Epidermal melanocyte (primary cell): ENCODE data around the gene SRSF6.
"Not testable (repeated sequence)": the region's sequence is repeated elsewhere in the genome, so short reads cannot be mapped to it uniquely, and the experiment has no call there.

Source experiments
- DNase-seq: peaks from one replicate; pipeline ENCODE4 v3.0.0; 2011; ENCODE audit warnings: low spot score; ENCODE audit not compliant: insufficient read length

Gene SRSF6

DNA sequence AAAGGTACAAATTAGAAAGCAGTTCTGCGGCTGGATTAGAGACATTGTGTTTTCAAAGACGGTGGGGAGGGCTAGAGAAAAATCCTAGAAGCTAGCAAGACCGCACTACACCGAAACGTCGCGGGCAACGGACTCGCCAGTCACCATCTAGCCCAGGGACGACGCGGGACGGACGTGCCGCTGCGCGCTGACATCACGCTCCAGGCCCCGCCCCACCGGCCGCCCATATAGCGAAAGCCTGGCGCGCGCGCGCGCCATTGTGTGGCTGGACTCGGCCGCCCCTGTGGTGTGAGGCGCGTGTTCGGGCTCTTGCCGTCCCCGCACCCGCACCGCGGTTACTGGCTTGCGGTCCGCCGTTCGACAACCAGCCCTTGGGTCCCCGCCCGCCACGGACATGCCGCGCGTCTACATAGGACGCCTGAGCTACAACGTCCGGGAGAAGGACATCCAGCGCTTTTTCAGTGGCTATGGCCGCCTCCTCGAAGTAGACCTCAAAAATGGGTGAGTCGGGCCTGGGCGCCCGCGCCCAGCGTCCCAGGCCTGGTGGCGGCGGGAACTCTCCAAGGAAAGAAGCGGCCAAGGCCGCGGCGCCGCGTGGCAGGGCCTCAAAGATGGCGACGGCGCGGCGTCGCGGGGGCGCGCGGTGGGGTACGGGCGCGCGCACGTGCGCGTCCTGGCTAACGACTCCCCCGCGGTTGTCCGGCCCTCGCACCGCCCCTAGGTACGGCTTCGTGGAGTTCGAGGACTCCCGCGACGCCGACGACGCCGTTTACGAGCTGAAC, at the start of gene SRSF6:
SRSF6 (plus strand) TSS at position 257 of the 782 bp plus-strand sequence; CDS start at position 395, 138 bp downstream.
- DNase-seq, result peak; percentile 82

DNA sequence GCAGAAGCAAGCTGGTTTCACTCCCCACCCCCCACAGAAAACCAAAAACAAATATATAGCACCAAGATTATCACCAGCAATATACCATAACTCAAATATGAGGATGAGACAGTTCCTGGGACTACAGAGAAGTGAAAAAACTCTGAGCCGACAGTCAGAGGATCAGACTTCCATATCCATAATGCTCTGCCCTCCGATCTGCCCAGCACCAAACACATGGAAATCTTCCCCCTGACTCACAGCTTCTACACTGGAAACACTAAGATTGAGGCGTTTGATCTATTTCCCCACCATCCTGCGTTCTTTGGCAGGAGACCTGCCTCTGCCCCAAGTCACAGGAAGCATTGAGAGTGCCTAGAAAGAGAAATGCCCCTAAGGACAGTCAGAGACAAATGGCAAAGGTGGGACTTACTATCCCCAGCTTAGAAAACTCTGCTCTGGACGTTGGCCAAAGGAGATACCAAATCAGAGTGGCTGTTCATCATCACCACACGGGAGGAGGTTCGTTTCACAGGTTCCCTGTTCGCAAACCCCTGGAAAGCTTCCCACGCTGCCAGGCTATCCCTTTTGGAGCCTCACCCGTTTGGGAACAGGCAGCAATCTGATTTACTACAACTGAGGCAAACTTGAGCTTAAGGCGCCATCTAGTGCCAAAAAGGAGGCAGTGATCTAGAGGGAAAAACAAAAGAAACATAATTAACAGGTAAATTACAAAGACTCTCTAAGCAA, 48.7 kb upstream of the SRSF6 start:
- no peak for DNase-seq

DNA sequence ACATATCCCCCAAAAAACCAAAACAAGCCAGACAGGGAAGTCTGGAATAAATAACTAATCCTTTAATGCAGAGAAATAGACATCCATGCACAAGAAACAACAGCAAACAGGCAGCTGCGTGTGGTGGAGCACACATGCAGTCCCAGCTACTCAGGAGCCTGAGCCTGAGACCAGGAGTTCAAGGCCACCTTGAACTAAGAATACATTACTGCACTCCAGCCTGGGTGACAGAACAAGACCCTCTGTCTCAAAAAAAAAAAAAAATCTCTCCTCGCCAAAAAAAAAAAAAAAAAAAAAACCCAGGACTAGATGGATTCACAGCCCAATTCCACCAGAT, 48.2 kb upstream of the SRSF6 start:
- DNase-seq, result no peak

DNA sequence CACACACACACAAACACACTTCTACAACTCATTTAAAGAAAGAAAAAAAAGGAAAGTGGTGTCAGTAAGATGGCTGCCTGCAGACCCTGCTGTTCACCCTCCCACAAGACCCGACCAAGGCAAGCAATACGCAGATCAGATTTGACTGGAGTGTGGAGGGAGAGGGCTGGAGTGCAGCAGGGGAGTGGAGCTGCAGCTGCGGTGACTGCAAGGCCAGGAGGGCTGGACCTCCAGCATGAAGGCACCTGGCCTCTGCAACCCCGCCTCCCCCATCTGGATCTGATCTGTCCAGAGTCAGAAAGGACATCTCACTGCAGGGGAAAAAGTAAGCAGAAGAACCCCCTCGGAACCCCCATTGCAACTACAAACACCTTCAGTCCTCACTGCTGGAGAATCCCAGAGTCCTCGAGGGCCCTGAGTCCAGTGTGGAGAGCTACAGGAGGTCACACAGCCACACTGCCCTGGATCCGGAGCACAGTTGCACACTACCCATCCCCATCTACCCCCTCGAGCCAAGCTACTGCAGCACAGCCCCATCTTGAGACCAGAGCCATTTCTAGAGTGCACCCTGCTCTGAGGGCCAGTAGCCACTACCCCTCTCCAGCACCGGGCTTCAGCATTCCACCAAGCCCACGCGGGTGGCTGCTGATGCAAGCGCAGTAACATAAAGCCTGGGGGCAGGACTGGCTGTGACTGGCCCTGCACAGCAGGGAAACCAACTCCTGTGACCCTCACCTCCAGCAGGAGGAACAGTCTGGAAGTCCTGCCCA, 41.9 kb upstream of the SRSF6 start:
- no peak for DNase-seq

DNA sequence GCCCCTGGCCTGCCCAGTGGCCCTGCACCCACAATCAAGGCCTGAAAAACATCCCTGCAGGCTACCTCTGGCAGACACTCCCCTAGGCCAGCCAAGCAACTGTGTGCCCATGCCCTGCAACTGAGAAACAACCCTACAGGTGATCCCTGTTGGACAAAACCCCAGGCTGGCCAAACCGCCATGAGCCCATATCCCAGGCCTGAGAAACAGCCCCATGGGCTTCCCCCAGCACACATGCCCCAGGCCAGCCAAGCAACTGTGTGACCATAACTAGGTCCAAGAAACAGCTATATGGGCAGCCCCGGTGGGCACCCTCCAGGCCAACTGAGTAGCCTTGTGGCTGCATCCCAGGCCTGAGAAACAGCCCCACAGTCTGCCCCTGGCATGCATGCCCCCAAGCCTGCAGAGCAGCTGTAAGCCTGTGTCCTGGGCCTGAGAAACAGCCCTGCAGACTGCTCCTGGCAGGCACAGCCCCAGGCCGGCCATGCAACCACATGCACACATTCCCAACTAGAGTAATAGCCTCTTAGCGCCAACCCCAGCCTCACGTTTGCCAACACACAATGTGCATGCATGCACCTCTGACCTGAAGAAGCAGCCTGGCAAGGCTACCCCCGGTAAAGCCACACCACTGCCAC, 41.0 kb upstream of the SRSF6 start:
- no peak for DNase-seq

DNA sequence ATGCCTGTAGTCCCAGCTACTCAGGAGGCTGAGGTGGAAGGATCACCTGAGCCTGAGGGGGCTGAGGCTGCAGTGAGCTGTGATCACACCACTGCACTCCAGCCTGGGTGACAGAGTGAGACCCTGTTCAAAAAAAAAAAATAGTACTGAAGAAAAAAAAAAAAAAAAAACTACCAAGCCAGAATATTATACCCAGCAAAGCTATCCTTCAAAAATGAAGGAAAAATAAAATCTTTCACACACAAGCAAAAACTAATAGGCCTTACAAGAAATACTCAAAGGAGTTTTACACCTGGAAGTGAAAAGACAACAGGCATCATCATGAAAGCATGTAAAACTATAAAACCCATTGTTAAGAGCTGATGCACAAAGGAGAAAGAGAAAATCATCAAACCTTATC, 37.5 kb upstream of the SRSF6 start:
- no peak for DNase-seq

DNA sequence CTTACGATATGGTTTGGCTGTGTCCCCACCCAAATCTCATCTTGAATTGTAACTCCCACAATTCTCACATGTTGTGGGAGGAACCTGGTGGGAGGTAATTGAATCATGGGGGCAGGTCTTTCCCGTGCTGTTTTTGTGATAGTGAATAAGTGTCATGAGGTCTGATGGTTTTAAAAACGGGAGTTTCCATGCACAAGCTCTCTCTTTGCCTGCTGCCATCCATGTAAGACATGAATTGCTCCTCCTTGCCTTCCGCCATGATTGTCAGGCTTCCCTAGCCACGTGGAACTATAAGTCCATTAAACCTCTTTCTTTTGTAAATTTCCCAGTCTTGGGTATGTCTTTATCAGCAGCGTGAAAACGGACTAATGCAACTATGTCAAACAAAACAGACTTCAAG, 36.8 kb upstream of the SRSF6 start:
- not testable (repeated sequence) for DNase-seq

DNA sequence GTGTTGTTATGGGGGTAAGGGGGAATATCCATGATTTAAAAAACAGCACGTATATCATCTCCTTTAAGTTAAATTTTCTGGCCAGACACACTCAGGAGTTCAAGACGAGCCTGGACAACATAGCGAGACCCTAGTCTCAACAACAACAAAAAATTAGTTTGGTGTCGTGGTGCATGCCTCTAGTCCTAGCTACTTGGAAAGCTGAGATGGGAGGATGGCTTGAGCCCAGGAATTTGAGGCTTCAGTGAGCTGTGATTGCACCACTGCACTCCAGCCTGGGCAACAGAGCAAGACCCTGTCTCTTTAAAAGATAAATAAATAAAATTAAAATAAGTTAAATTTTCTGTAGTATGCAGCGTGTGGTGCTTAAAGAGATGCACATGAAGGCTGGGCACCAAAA, 31.5 kb upstream of the SRSF6 start:
- DNase-seq, result no peak

DNA sequence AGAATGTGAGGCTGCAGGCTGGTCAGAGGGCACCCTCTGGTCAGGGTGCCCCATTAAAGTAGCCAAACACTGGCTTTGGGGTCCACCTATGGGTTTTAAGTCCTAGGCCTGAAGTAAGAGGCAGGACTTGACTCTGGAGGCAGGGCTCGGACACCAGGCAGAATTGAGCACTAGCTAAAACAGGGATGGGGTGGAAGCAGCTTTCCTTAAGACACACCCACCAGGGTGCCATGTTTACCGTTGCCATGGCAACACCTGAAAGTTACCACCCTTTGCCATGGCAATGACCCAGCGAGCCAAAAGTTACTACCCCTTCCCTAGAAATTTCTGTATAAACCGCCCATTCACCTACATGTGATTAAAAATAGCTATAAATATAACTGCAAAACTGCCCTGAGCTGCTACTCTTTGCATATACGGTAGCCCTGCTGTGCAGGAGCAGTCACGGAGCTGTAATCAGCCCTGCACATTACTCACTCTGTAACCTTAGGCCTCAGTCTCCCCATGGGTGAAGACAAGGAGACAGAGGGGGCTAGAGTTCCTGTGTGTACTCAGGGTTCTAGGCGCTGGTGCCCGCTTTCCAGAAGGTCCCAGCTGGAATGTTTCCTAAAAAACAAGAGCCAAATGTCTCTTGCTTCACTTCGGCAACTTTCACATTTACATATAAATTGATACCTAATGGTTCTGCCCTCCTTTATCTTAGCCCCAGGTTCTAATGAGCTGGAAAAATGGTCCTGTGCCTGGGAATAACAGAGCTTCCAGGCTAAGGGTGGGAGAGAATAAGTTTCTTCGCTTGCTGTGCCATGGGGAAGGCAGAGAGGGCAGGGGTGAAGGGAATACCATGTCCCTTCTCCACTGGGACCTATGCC, 27.2 kb upstream of the SRSF6 start:
- DNase-seq, result no peak

DNA sequence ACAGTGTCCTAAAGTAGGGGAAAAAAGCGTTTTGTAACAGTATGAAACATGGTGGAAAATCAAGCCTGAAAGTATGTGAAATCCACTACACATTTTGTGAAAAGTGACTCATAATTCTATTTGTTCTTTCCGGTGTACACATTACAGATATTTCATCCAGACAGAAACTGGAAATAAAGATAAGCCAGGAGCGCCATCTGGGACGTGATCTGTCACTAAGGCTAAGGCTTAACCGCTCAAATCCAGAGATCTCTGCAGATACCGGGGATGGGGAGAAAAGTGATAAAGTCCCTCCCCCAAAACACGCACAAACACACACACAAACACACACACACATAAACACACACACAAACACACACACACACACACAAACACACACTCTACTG, 26.6 kb upstream of the SRSF6 start:
- DNase-seq, result no peak

DNA sequence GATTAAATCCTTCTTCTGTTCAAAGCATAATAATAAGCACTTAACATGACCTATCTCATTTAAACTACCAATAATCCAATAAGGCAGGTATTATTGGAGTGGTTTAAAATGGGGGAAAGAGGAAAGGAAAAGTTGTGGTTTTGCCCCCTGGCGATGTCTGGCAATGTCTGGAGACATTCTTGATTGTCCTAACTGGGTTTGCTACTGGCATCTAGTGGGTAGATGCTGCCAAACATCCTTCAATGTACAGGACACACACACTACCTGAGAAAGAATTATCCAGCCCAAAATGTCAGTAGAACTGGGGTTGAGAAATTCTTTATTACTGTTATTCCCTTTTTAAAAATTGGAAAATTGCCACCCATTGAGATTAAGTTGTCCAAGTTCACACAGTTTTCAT, 25.2 kb upstream of the SRSF6 start:
- DNase-seq, result no peak

DNA sequence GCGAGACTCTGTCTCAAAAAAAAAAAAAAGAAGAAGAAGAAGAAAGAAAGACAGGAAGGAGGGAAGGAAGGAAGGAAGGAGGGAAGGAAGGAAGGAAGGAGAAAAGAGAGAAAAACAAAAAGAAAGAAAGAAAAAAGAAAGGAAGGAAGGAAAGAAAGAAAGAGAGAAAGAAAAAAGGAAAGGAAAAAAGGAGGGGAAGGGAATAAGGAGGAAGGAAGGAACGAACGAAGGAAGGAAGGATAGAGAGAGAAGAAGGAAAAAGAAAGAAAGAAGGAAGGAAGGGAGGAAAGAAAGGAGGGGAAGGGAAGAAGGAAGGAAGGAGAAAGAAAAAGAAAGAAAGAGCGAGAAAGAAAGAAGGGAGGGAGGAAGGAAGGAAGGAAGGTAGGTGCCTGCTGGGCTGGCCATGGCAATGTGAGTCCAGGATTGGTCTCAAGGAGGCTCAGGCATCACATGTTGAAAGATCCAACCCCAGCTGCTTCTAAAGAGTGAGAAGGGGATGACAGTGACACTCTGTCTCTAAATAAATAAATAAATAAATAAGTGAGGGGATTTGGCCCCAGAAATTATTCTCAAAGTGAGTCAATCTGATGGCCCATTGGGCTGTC, 24.3 kb upstream of the SRSF6 start:
- DNase-seq, result no peak

DNA sequence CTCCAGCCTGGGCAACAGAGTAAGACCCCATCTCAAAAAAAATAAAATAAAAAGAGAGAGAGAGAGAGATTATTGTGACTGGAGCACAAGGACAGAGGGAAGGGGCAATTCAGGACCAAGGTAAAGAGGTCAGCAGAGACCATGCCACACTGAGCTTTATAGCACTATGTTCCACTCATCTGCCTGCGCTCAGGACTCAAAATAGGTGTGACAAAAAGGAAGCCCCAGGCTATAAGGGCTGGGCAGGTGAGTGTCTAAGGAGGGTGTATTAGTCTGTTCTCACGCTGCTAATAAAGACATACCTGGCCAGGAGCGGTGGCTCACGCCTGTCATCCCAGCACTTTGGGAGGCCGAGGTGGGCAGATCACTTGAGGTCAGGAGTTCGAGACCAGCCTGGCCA, 23.1 kb upstream of the SRSF6 start:
- no peak for DNase-seq

DNA sequence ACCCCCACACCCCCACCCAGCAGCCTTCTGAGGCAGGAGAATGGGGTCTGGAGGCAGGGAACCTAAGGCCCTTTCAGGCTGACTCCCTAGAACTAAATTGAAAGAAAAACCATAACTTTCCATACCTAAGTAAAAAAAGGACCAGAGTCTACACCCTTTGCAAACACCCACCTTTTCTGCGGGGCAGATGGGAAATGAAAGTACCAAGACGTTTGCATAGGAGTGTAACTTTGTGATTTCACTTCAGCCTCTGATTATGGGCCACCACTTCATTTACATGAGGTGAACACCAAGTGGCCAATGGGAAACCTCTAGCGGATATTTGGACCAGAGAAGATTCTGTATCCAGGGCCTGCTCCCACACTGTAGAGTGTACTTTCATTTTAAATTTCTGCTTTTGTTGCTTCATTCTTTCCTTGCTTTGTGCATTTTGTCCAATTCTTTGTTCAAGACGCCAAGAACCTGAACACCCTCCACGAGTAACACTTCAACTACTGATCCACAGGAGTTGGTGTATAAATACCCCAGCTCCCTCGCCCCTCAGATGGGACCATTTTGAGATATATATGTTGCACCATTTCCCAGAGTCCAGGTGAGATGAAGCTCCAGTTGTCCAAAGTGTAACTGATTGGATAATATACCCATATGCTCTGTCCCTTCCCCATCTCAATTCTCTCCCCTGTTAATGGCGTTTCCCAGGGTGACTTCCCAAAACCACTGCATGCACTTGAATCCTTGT, 18.9 kb upstream of the SRSF6 start:
- no peak for DNase-seq

DNA sequence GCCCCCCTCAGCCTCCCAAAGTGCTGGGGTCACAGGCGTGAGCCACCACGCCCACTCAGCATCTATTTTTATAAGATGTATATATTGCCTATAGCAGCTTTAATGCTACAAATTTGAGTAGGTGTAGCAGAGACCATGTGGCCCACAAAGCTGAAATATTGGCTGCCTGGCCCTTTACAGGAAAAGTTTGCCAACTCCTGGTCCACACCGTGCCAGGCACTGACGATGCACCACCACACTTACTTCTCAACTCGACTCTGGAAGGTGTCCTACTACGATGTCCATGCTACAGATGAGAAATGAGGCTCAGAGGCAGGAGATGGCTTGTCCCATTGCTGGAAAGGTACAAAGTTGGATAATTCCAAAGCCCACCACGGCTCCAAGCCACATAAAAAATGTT, 17.2 kb upstream of the SRSF6 start:
- no peak for DNase-seq

DNA sequence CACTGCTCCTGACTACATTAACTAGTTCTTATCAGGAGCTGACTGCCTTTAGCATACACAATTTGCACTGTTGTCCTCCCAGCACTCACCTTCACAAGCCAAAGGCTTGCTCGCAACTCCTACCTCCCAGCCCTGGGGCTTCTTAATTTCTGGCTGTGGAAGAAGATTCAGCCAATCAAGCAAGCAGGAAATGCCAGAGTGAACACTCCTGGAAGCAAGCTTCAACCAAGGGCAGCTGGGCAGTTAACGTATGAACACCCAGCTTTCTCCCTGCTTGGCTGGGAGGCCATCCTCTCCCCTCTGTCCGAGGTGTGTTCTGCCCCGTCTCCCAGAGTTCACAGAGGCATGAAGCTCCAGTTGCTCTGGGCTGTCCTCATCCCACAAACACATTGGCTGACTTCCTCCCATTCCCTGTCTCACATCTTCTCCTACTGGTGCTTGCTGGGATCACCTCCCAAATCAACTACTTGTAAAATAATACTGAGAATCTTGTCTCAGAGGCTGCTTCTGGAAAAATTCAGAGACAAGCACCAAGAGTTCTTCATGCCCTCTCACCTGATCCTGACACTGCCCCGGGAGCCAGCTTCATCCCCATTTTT, 15.3 kb upstream of the SRSF6 start:
- DNase-seq, result no peak

DNA sequence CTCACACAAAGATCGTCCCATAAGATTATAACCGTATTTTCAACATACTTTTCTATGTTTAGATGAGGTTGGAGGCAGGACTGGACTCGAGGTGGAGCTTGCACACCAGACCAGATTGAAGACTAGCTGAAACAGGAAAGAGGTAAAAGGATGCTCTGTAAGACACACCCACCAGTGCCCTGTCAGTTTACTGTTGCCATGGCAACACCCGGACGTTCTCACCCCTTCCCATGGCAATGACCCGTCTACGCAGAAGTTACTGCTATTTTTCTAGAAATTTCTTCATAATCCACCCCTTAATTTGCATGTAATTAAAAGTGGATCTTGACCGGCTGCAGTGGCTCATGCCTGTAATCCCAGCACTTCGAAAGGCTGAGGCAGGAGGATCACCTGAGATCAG, 13.6 kb upstream of the SRSF6 start:
- no peak for DNase-seq

DNA sequence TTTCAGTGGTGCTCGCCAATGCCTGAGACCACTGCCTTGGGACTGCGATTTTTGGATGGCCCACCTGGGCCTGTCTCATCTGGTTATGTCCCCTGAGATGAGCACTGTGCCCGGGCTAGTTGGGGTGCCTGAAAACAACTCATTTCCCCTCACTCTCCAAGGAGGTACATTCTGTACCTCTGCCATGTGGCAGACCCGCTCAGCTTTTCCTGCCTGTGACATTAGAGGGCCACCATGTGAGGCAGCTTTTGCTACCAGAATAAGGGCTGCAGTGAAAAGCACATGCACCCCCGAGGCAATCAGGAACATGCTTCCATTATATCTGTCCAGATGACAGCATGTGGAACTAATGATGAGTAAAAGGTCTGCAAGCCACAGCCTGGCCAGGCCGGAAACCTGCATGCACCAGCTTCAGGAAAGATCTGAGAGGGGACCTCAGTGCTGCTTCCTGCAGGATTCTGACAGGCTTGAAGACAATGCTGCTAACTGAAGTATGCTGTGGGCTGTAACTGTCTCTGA, 11.3 kb upstream of the SRSF6 start:
- DNase-seq, result peak; percentile 37

DNA sequence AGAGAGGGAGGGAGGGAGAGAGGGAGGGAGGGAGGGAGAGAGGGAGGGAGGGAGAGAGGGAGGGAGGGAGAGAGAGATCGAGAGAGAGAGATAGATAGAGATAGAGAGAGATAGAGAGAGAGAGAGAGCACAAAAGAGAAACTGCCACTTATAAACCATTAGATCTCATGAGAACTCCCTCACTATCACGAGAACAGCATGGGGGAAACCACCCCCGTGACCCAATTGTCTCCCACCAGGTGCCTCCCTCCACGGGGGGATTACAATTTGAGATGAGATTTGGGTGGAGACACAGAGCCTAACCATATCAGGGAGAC, 9.3 kb upstream of the SRSF6 start:
- DNase-seq, result not testable (repeated sequence)
